Thyroid gland (tissue), 4 donors: ENCODE measurements around the gene HHLA2. TPM values are rescaled to one million over a fixed set of nuclear protein-coding genes. Genes with fewer than 3 reads are reported as not detected.

Experiments
- DNase-seq, 2 donors: peaks; one replicate each; pipeline ENCODE4 v3.0.0-alpha.2; 2019
- H3K27ac ChIP-seq, 3 donors: fragments of 200-600 bp; sonication (generic); 1 replicate in 2 of 3; 2 replicates in 1 of 3; pipeline ENCODE4 v1.5.1; 2016 to 2019; ENCODE audit warnings: mild to moderate bottlenecking in 1 of 3, moderate library complexity in 1 of 3
- H3K27me3 ChIP-seq: fragments of 200-600 bp; sonication (generic); one replicate; pipeline ENCODE4 v1.5.1; 2019
- H3K36me3 ChIP-seq, 2 donors: fragments of 200-600 bp; sonication (generic); one replicate each; pipeline ENCODE4 v1.5.1; 2016 to 2019
- H3K4me1 ChIP-seq, 2 donors: fragments of 200-600 bp; sonication (generic); one replicate each; pipeline ENCODE4 v1.5.1; 2017 to 2019
- H3K4me3 ChIP-seq, 3 donors: fragments of 200-600 bp; sonication (generic); replicated peaks in 1 of 3; 1 replicate in 2 of 3; 2 replicates in 1 of 3; pipeline ENCODE4 v1.5.1; 2016; ENCODE audit warnings: mild to moderate bottlenecking in 1 of 3
- H3K9me3 ChIP-seq: fragments of 200-600 bp; sonication (generic); one replicate; pipeline ENCODE4 v1.5.1; 2017
- POLR2A ChIP-seq, 2 donors: fragments of 450-650 bp; IDR thresholded peaks; one replicate each; pipeline ENCODE4 v1.6.1; 2017; ENCODE audit warnings: antibody characterized with exemption in 2 of 2, mild to moderate bottlenecking in 2 of 2, moderate library complexity in 1 of 2
- WGBS, 2 donors: methylation state at CpG; one replicate each; pipeline ENCODE4 v1.1.5; 2017; 5-methylcytosine and 5-hydroxymethylcytosine counted together
- intact Hi-C: fragments of 100-400 bp; cut with DNase I; formaldehyde crosslinking; loops from one replicate; pipeline ENCODE4 v1.15.1; 2023
- total RNA-seq, 4 donors: library from RNA; depleted of rRNA; stranded (reverse); fragments of >200 nt; gene quantifications; one replicate each; pipeline ENCODE4 v1.2.3, GENCODE V29; 2016
- TF ChIP-seq, protein P1 (sequence below), 6 experiments: fragments of 200-600 bp in 3 of 6; fragments of 450-650 bp in 3 of 6; sonication (generic) in 3 of 6; IDR thresholded peaks; one replicate each; pipeline ENCODE4 v1.5.1; 2016 to 2019; ENCODE audit warnings: antibody characterized with exemption in 6 of 6, mild to moderate bottlenecking in 2 of 6, inconsistent platforms in 1 of 6, moderate library complexity in 1 of 6

HHLA2 gene
- total RNA-seq, 4 donors from 2014 or later = not detected

DNA sequence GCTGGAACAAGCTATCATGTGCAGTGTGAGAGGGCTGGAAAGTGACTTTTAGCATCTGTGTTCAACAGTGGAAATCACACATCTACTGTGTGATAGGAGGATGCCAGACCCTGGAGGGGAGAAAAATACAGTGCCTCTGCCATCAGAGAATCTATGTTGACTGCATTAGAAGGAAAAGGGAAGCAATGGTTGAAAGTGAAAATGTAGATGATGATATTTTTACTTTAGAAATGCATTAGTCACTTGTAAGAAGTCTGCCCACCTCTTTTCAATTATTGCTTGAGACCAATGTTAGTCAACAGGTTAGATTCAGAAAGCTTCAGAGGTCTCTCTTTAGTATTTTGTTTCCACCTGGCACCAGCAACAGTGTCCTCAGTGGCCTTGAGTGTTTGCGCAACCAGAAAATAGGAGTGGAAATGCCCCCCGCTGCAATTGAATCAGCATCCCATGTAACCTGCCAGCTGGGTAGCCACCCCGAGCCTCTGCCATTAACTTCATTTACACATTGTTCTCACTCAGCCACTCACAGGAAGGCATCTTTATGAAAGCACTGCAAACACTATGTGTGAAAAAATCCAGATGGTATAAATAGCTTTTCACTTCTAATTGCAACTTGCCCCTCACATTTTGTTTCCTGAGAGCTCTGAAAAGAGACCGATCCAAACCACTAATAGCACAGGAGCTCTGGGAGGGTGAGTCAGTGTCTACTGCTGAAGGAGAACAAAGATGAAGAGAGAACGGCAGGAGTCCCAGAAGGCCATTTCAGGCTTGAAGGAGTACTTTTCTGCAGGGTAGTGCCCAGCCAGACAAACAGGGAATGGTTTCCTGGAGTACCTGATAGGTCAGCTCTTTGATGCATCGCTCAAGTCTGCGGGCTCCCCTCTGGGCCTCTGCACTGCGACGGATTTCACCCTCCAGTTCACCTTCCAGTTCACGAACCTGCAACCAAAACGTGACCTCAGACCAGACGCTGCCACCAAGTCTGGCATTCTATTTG is 92.1 kb downstream of the HHLA2 start:
- no peak overlapping the region for H3K4me3 ChIP-seq
- H3K9me3 ChIP-seq = no peaks in the 10 kb centered on the region
- 79 to 85% methylated on average over 12 of the region's 12 CpGs for WGBS, 2 donors
- no peak overlapping the region for H3K27ac ChIP-seq
- H3K27me3 ChIP-seq = no peaks in the 10 kb centered on the region
- TF ChIP-seq, protein P1, sequence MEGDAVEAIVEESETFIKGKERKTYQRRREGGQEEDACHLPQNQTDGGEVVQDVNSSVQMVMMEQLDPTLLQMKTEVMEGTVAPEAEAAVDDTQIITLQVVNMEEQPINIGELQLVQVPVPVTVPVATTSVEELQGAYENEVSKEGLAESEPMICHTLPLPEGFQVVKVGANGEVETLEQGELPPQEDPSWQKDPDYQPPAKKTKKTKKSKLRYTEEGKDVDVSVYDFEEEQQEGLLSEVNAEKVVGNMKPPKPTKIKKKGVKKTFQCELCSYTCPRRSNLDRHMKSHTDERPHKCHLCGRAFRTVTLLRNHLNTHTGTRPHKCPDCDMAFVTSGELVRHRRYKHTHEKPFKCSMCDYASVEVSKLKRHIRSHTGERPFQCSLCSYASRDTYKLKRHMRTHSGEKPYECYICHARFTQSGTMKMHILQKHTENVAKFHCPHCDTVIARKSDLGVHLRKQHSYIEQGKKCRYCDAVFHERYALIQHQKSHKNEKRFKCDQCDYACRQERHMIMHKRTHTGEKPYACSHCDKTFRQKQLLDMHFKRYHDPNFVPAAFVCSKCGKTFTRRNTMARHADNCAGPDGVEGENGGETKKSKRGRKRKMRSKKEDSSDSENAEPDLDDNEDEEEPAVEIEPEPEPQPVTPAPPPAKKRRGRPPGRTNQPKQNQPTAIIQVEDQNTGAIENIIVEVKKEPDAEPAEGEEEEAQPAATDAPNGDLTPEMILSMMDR (IDR thresholded peaks at IDR 0.05) = no peak
- TF ChIP-seq POLR2A (IDR thresholded peaks at IDR 0.05) = no peak
- DNase-seq = no peak
- intact Hi-C loops = no loop called here
- peaks cover 11 to 15% of the 10 kb centered on the region in 2 donors for H3K4me1 ChIP-seq
- H3K36me3 ChIP-seq = no peaks in the 10 kb centered on the region

DNA sequence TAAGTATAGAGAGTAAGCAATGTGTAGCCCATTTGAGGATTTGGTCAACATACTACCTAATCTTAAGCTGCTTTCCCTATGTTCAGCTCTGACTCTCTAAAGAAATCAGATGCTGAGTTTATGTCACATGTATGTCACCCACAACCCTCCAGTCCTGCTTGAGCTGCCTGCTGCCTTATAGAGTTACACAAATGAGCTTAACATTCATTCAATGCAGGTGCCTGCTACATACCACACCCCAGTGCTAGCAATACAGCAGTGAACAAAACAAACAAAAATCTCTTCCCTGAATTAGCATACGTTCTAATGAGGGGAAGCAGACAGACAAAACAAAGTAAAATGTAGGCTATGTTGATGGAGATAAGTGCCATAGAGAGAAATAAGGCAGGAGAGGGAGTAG is 93.0 kb downstream of the HHLA2 start:
- 76 to 84% methylated on average over 1 of the region's 1 CpG for WGBS, 2 donors
- TF ChIP-seq POLR2A (IDR thresholded peaks at IDR 0.05) = no peak
- TF ChIP-seq, protein P1 (IDR thresholded peaks at IDR 0.05) = no peak
- Histone ChIP-seq H3K27ac (no peak overlapping the region), H3K4me1 (peaks cover 11% of the 10 kb centered on the region in 2 donors), H3K9me3 (no peaks in the 10 kb centered on the region), H3K27me3 (no peaks in the 10 kb centered on the region), H3K4me3 (no peak overlapping the region), H3K36me3 (no peaks in the 10 kb centered on the region)
- DNase-seq = no peak
- intact Hi-C loops = no loop called here

DNA sequence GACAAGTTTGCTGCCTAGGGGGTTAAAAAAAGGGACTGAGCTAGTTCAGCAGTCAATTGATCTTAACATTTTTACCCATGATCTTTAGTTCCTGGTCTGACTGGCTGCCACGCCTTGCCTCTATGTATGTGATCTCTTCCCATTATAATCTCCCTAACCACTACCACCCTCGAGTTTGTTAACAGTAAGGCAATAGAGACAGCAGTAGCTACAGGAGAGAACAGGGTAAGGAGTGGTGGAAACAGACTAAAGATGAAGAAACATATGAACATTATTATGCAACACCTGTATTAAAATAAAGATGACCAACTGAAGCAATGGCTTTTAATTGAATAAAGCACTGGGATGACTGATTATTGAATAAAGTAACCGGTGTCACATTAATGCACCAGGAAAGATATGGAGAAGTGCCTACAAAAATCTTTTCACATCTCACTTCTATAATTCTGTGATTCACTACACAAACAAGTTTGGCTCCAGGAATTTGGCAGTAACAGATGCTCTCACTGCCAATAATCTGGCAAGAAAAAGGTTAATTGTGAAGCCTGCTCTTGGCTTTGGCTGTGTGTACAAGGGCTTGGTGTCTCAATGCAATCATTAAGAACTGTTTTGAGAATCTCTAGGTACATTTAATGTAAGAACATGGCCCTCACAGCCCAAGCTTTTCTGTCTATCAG is 95.7 kb downstream of the HHLA2 start:
- Histone ChIP-seq H3K36me3 (no peaks in the 10 kb centered on the region), H3K27me3 (no peaks in the 10 kb centered on the region), H3K27ac (no peak overlapping the region), H3K4me3 (no peak overlapping the region), H3K4me1 (peaks cover 8 to 11% of the 10 kb centered on the region in 2 donors), H3K9me3 (no peaks in the 10 kb centered on the region)
- no peak for DNase-seq
- WGBS, 2 donors = 80 to 89% methylated on average over 3 of the region's 3 CpGs
- TF ChIP-seq, protein P1 (IDR thresholded peaks at IDR 0.05) = no peak
- TF ChIP-seq POLR2A (IDR thresholded peaks at IDR 0.05) = no peak
- intact Hi-C loops = no loop called here

DNA sequence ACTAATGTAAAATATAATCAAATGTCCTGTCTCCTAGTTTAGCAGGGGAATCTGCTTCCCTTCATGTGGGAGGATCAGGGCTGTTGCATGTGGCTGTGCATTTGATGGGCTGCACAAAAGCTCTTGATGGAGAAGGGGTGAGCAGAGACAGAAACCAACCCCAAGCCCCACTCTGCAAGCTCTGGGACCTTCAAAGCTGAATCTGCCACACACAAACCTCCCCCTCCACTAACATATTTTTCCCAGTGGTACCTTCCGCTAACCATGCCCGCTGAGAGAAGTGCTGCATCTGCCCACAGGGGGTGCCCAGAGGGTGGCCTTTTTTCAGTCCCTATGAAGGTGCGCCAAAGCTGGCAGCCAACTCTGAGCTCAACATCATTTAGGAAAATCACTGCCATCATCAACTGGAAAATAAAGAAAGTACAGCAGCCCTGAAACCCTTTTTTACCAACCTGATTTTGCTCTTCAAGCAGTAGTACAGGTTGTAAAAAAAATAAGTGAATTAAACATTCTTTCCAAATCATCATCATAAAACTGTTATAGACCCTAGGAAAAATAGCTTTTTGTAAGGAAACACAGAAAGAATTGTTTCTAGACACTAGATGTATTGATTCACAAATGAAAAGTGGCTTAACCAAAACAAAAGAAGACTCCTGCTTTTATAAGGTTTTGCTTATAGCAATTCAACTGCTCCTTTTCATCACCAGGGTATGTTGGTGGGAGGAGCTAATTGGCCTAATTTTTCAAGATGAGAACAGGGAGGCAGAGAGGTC is 97.0 kb downstream of the HHLA2 start:
- peaks cover 3% of the 10 kb centered on the region in 2 donors for H3K4me1 ChIP-seq
- no peak for TF ChIP-seq POLR2A (IDR thresholded peaks at IDR 0.05)
- H3K9me3 ChIP-seq = no peaks in the 10 kb centered on the region

DNA sequence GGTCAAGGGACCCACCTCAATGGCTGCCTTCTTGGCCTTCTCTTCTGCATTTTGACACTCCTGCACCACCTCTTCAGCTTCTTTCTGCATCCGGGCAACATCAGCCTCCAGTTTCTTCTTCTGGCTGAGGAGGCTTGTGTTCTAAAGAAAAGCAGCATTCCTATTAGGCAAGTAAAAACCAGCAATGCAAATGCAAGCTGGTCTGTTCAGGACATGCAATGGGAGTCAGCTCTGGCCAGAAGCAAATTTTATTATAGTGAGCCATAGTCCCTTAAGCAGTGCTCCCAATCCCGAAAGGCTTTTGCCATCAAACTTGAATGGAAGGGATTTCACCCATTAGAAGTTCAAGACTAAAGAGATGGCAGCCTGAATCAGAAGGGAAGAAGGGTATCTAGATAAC is 97.7 kb downstream of the HHLA2 start:
- no peaks in the 10 kb centered on the region for H3K36me3 ChIP-seq

More for the DNA sequence above, 97.0 kb downstream of the HHLA2 start:
- no peak for DNase-seq
- intact Hi-C loops = no loop called here
- no peaks in the 10 kb centered on the region for H3K36me3 ChIP-seq
- H3K27me3 ChIP-seq = no peaks in the 10 kb centered on the region
- no peak overlapping the region for H3K27ac ChIP-seq
- 67 to 100% methylated on average over 2 to 3 of the region's 3 CpGs for WGBS, 2 donors
- no peak overlapping the region for H3K4me3 ChIP-seq

More for the DNA sequence above, 97.7 kb downstream of the HHLA2 start:
- Histone ChIP-seq H3K9me3 (no peaks in the 10 kb centered on the region), H3K27ac (no peak overlapping the region), H3K27me3 (no peaks in the 10 kb centered on the region), H3K4me1 (peaks cover 3% of the 10 kb centered on the region in 2 donors), H3K4me3 (no peak overlapping the region)
- WGBS, 2 donors = 93 to 97% methylated on average over 2 of the region's 2 CpGs
- no peak for DNase-seq
- intact Hi-C loops = no loop called here
- no peak for TF ChIP-seq POLR2A (IDR thresholded peaks at IDR 0.05)
- TF ChIP-seq, protein P1 (IDR thresholded peaks at IDR 0.05) = no peak
